LNCAP (cell line): Measurements from ENCODE around the gene ADAM22.

ENCODE experiments used
- CTCF ChIP-seq: fragments of 450-650 bp; IDR thresholded peaks from 2 replicates; pipeline ENCODE4 v1.5.1; 2017; ENCODE audit warnings: mild to moderate bottlenecking

Gene ADAM22

GRCh38 chr7:87919875-87920274 lies 14.2 kb upstream of the ADAM22 start:
- no peak for TF ChIP-seq CTCF

- no peak for TF ChIP-seq CTCF
Measured at GRCh38 chr7:87920578-87920977, 13.5 kb upstream of the ADAM22 start.

GRCh38 chr7:87926581-87927461 lies 7.2 kb upstream of the ADAM22 start:
- no peak for TF ChIP-seq CTCF

GRCh38 chr7:87933605-87933952 lies 472 bp upstream of the ADAM22 start:
- no peak for TF ChIP-seq CTCF

- TF ChIP-seq CTCF: no peak
Measured at GRCh38 chr7:87934699-87935383, 790 bp downstream of the ADAM22 start.

- no peak for TF ChIP-seq CTCF
Measured at GRCh38 chr7:87935384-87935706, 1.3 kb downstream of the ADAM22 start.

GRCh38 chr7:87941138-87941537 lies 7.1 kb downstream of the ADAM22 start:
- TF ChIP-seq CTCF: no peak
